NB4 (cell line): Measurements from ENCODE around the gene IGF1R.

Experiments
- DNase-seq: peaks from one replicate; pipeline ENCODE4 v3.0.0; 2010; ENCODE audit warnings: low read depth
- H3K4me3 ChIP-seq: one replicate; pipeline ENCODE4 v1.5.1; 2011; ENCODE audit warnings: mild to moderate bottlenecking, low read depth, low read length, moderate library complexity
- MYC ChIP-seq: IDR thresholded peaks from 2 replicates; pipeline ENCODE4 v1.6.1; 2011; ENCODE audit warnings: low read depth, low read length
- POLR2A ChIP-seq: IDR thresholded peaks from 2 replicates; pipeline ENCODE4 v1.6.1; 2011; ENCODE audit warnings: mild to moderate bottlenecking; ENCODE audit not compliant: insufficient read length; ENCODE audit errors: extremely low read depth
- TF ChIP-seq, protein P1 (sequence below): IDR thresholded peaks from 2 replicates; pipeline ENCODE4 v1.6.1; 2011; ENCODE audit warnings: low read depth, low read length
- TF ChIP-seq, protein P2 (sequence below): IDR thresholded peaks from one replicate; pipeline ENCODE4 v1.5.1; 2012; ENCODE audit warnings: low read depth, low read length

IGF1R gene

DNA sequence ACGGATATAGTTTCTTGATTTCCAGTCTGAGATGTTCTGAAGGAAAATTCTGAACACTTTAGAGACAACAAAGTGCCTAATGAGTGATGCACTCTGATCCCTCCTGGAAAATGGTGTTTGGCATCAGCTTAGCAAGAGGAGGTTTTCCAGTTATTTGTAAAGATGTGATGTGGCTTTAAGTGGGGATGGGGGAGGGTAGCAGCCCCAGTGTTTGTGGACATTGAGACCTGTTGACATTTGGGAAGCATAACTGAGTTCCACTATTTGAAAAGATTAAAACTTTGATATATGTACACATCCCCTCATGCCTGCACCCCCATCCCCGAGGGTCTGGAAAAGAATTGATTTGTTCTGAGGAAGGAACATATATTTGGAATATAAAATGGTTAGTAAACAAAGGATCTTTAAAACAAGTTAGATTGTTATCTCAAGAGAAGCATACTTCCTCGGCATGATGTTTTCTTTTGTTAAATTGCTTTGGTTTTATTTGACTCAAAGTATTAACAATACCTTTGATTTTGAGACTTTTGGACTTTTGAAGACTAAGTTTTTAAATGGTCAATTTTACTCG lies 6.5 kb downstream of the IGF1R start:
- TF ChIP-seq, protein P1, sequence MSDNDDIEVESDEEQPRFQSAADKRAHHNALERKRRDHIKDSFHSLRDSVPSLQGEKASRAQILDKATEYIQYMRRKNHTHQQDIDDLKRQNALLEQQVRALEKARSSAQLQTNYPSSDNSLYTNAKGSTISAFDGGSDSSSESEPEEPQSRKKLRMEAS, result no peak
- TF ChIP-seq MYC (no peak), POLR2A (no peak)
- TF ChIP-seq, protein P2, sequence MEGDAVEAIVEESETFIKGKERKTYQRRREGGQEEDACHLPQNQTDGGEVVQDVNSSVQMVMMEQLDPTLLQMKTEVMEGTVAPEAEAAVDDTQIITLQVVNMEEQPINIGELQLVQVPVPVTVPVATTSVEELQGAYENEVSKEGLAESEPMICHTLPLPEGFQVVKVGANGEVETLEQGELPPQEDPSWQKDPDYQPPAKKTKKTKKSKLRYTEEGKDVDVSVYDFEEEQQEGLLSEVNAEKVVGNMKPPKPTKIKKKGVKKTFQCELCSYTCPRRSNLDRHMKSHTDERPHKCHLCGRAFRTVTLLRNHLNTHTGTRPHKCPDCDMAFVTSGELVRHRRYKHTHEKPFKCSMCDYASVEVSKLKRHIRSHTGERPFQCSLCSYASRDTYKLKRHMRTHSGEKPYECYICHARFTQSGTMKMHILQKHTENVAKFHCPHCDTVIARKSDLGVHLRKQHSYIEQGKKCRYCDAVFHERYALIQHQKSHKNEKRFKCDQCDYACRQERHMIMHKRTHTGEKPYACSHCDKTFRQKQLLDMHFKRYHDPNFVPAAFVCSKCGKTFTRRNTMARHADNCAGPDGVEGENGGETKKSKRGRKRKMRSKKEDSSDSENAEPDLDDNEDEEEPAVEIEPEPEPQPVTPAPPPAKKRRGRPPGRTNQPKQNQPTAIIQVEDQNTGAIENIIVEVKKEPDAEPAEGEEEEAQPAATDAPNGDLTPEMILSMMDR, result no peak
- H3K4me3 ChIP-seq, result no peak overlapping the region
- no peak for DNase-seq

DNA sequence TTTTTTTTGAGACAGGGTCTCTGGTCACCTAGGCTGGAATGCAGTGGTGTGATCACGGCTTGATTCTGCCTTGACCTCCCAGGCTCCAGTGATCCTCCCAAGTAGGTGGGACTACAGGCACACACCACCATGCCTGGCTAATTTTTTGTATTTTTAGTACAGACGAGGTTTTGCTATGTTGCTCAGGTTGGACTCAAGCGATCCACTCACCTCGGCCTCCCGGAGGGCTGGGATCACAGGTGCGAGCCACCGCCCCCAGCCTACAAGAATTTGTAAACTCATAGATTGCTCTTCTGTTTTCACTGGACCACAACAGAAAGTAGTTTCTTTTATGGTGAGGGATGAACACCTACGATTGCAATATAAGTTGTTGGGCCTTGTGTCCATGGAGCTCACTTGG lies 7.4 kb downstream of the IGF1R start:
- no peak for TF ChIP-seq MYC
- TF ChIP-seq, protein P2, result no peak
- TF ChIP-seq, protein P1, result no peak
- no peak for TF ChIP-seq POLR2A
- H3K4me3 ChIP-seq, result no peak overlapping the region
- no peak for DNase-seq

DNA sequence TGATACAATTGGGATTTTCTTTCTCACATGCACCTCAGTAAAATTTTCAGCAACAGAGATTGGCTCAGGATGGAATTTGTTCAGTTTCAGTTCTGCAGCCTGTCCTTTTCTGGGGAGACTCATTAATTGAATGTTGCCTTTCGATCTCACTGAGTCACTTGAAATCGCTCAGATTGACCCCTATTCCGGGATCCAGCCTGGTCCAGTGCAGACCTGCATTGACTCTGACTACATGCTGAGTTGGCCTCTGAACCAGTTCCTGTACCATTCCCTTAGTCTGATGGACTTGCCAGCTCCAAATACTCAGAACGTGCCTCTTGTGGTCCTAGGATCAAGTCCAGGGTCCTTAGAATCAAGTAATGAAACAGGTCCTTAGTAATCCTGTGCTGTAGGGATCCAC lies 9.4 kb downstream of the IGF1R start:
- TF ChIP-seq MYC, result no peak
- H3K4me3 ChIP-seq, result no peak overlapping the region
- no peak for DNase-seq

DNA sequence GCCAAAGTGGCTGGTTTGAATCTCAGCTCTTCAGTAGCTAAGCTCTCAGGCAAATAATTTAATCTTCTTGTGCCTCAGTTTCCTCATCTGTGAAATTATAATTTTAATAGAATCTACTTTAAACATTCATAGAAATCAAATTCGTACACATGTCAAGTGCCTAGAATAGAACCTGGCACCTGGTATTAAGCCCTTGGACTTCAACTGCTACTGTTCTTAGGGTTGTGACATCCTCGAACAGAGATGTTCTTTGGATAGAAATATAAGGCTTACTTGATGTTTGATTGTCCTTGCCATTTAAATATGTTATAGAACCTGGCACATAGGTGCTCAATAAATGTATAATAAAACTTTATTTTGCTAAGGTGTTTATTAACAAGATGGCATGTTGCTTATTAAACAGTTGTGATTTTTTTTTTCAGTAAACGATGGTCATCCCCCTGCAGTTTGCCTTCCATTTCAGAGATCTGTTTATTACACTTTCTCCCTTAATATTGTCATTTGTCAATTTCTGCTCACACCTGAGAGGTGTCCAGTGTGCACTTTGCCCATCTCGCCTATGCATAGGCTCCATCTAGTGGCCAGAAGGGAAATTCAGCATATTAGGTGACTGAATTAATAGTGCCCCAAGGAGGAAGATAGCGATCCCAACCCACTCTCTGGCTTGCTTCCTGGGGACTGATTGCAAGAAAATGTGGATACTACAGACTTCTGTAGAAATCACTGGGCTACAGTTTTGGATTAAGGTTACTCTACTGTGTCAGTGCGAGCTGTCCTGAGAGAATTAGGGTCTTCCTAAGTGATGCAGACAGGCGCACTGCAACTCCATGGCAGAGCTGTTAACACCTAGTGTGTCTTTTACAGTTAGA lies 10.7 kb downstream of the IGF1R start:
- no peak overlapping the region for H3K4me3 ChIP-seq
- DNase-seq, result peak; percentile 60
- TF ChIP-seq, protein P2, result peak; percentile 92
- no peak for TF ChIP-seq MYC

DNA sequence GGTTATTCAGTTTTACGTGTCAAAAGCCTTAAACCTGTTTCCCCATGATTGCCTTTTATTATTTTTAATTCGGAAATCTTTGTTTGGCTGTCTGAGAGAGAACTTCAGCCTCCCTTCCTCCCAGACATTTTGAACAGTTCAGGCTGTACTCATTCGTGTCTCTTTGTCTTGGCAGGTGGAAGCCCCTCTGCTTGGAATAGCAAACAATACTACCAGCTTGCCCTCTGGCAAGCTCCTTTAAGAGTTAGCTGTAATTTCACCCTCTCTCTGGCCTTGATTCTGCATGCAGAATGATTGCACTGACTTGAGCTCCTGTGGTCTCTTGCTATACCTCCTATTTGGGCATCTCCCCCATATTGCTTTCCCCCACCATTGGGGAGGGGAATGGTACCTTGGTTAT lies 11.7 kb downstream of the IGF1R start:
- no peak for DNase-seq
- TF ChIP-seq POLR2A (no peak), MYC (no peak)
- TF ChIP-seq, protein P2, result no peak
- TF ChIP-seq, protein P1, result no peak
- no peak overlapping the region for H3K4me3 ChIP-seq

DNA sequence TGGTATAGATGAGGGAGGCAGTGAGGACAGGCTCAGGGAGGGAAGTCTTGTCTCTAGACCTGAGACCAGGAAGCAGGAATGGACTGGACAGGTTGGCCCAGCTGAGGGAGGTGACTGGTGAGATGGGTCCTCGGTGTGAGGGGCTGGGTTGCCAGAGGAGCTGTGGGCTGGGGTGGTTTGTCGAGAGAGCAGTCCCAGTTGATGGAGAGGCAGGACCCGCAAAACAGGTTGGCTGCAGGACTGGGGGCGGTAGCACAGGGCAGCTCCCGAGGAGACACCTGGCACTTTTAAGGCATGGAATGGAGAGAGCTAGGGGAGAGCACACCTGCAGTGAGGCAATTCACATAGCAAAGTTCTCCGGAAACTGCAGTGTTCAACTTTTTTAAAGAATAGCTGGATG lies 14.7 kb downstream of the IGF1R start:
- DNase-seq, result no peak
- TF ChIP-seq, protein P1, result no peak
- no peak for TF ChIP-seq POLR2A
- TF ChIP-seq MYC, result no peak
- TF ChIP-seq, protein P2, result no peak
- no peak overlapping the region for H3K4me3 ChIP-seq
